Thymus (tissue), 11 donors: ENCODE measurements around the gene STON2. TPM values are rescaled to one million over a fixed set of nuclear protein-coding genes. Genes with fewer than 3 reads are reported as not detected.

Source experiments
- DNase-seq, 9 donors: peaks; one replicate each; pipeline ENCODE4 v3.0.0-alpha.2; 2013; ENCODE audit warnings: low spot score in 9 of 9, low read depth in 6 of 9, missing footprints in 1 of 9
- H3K27ac ChIP-seq, 2 donors: one replicate each; pipeline ENCODE4 v1.5.1; 2013; ENCODE audit warnings: control low read depth in 1 of 2, low read depth in 1 of 2, low read length in 1 of 2, mild to moderate bottlenecking in 1 of 2, moderate library complexity in 1 of 2
- H3K27me3 ChIP-seq, 2 donors: one replicate each; pipeline ENCODE4 v1.5.1; 2013; ENCODE audit warnings: low read length in 1 of 2; ENCODE audit not compliant: control insufficient read depth in 2 of 2, insufficient read depth in 1 of 2
- H3K36me3 ChIP-seq, 2 donors: one replicate each; pipeline ENCODE4 v1.5.1; 2013; ENCODE audit warnings: low read length in 1 of 2, mild to moderate bottlenecking in 1 of 2, moderate library complexity in 1 of 2; ENCODE audit not compliant: control insufficient read depth in 2 of 2, insufficient read depth in 2 of 2
- H3K4me1 ChIP-seq, 2 donors: one replicate each; pipeline ENCODE4 v1.5.1; 2013; ENCODE audit warnings: low read length in 2 of 2; ENCODE audit not compliant: control insufficient read depth in 2 of 2, insufficient read depth in 2 of 2
- H3K4me3 ChIP-seq, 2 donors: one replicate each; pipeline ENCODE4 v1.5.1; 2013; ENCODE audit warnings: low read length in 2 of 2, control low read depth in 1 of 2, mild to moderate bottlenecking in 1 of 2
- H3K9me3 ChIP-seq, 2 donors: one replicate each; pipeline ENCODE4 v1.5.1; 2013; ENCODE audit warnings: low read length in 1 of 2, mild to moderate bottlenecking in 1 of 2; ENCODE audit not compliant: control insufficient read depth in 2 of 2, insufficient read depth in 1 of 2
- WGBS: extraction: QIAGEN DNeasy Blood & Tissue Kit; methylation state at CpG from one replicate; pipeline ENCODE4 v1.1.7; 2013; 5-methylcytosine and 5-hydroxymethylcytosine counted together
- polyA plus RNA-seq: library from polyadenylated mRNA; stranded (reverse); fragments of 200-250 nt; gene quantifications from one replicate; pipeline ENCODE4 v1.2.3, GENCODE V29; 2013
- total RNA-seq: library from RNA; stranded (reverse); fragments of 120-200 nt; gene quantifications from one replicate; pipeline ENCODE4 v1.2.4, GENCODE V29; 2013
- donor health status: healthy.

The STON2 gene
- total and polyA plus RNA-seq, 2 donors: 5.4 to 6.1 TPM

- no peak overlapping the region for H3K27ac ChIP-seq
Measured at GRCh38 chr14:81367563-81367962, 32.6 kb downstream of the STON2 start.

GRCh38 chr14:81366884-81367283 lies 33.2 kb downstream of the STON2 start:
- H3K27ac ChIP-seq: no peak overlapping the region
- H3K36me3 ChIP-seq: no peaks in the 10 kb centered on the region
- no peak overlapping the region for H3K4me3 ChIP-seq
- no peaks in the 10 kb centered on the region for H3K4me1 ChIP-seq
- no peaks in the 10 kb centered on the region for H3K27me3 ChIP-seq
- H3K9me3 ChIP-seq: no peaks in the 10 kb centered on the region
- 97% methylated on average over 7 of the region's 7 CpGs for WGBS
- DNase-seq: no peak

More at GRCh38 chr14:81367563-81367962, 32.6 kb downstream of the STON2 start:
- Histone ChIP-seq H3K27me3 (no peaks in the 10 kb centered on the region), H3K4me3 (no peak overlapping the region), H3K9me3 (no peaks in the 10 kb centered on the region), H3K36me3 (no peaks in the 10 kb centered on the region), H3K4me1 (no peaks in the 10 kb centered on the region)
- DNase-seq: no peak
- 98% methylated on average over 4 of the region's 4 CpGs for WGBS

GRCh38 chr14:81366214-81366613 lies 33.9 kb downstream of the STON2 start:
- WGBS: 77% methylated on average over 6 of the region's 6 CpGs
- Histone ChIP-seq H3K9me3 (no peaks in the 10 kb centered on the region), H3K27ac (no peak overlapping the region), H3K36me3 (no peaks in the 10 kb centered on the region), H3K27me3 (no peaks in the 10 kb centered on the region), H3K4me1 (no peaks in the 10 kb centered on the region), H3K4me3 (no peak overlapping the region)
- no peak for DNase-seq

GRCh38 chr14:81363746-81364378 lies 36.3 kb downstream of the STON2 start:
- H3K27ac ChIP-seq: no peak overlapping the region

GRCh38 chr14:81353691-81354323 lies 46.3 kb downstream of the STON2 start:
- H3K27me3 ChIP-seq: no peaks in the 10 kb centered on the region
- H3K27ac ChIP-seq: no peak overlapping the region
- DNase-seq: no peak
- H3K4me1 ChIP-seq: no peaks in the 10 kb centered on the region
- WGBS: 78% methylated on average over 5 of the region's 5 CpGs
- H3K4me3 ChIP-seq: no peak overlapping the region
- H3K36me3 ChIP-seq: no peaks in the 10 kb centered on the region
- H3K9me3 ChIP-seq: no peaks in the 10 kb centered on the region

More at GRCh38 chr14:81363746-81364378, 36.3 kb downstream of the STON2 start:
- Histone ChIP-seq H3K27me3 (no peaks in the 10 kb centered on the region), H3K4me1 (no peaks in the 10 kb centered on the region), H3K9me3 (no peaks in the 10 kb centered on the region), H3K36me3 (no peaks in the 10 kb centered on the region), H3K4me3 (no peak overlapping the region)
- WGBS: 92% methylated on average over 4 of the region's 4 CpGs
- DNase-seq: no peak

DNA sequence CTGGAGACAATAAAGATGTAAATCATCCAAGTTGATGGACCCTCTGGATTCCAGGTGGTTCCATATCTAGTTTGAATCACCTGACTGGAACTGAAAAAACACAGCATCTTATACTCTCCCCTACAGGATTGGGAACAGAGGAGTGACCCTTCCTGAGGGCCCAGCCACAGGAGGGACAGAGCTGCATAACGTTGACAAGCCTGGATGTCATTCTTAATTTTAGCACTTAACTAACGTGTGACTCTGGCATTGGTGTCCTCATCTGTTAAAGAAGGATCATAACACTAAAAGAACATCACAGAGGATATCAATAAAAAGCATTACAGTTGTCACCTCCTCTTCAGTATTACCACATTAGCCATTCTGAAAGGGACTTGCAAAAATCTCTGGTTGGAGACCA lies 47.7 kb downstream of the STON2 start:
- no peak for DNase-seq
- Histone ChIP-seq H3K4me1 (no peaks in the 10 kb centered on the region), H3K27ac (no peak overlapping the region), H3K27me3 (no peaks in the 10 kb centered on the region), H3K9me3 (no peaks in the 10 kb centered on the region), H3K36me3 (no peaks in the 10 kb centered on the region), H3K4me3 (no peak overlapping the region)
- 96% methylated on average over 2 of the region's 2 CpGs for WGBS

DNA sequence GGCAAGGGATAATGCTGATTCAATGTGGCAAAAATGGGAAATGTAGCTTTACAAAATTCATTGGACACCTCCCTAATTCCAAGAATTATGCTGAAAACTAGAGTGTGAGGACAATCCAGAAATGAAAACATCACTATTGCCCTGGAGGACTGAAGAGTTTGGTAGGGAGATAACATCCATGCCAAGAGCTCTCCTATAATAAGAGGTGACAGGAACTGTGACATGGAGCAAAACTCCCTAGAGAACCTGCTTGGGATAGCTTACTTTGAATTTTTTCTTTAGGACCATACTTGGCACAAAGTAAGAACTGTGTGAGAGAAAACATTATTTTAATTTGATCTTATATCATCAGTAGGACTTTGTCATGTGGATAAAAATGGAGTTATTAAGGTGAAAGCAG lies 48.9 kb downstream of the STON2 start:
- no peak overlapping the region for H3K4me3 ChIP-seq
- no peak overlapping the region for H3K27ac ChIP-seq
- no peaks in the 10 kb centered on the region for H3K9me3 ChIP-seq
- H3K4me1 ChIP-seq: no peaks in the 10 kb centered on the region
- H3K27me3 ChIP-seq: no peaks in the 10 kb centered on the region
- no peaks in the 10 kb centered on the region for H3K36me3 ChIP-seq
- DNase-seq: no peak

- no peak for DNase-seq
- no peaks in the 10 kb centered on the region for H3K4me1 ChIP-seq
- no peaks in the 10 kb centered on the region for H3K27me3 ChIP-seq
- no peak overlapping the region for H3K4me3 ChIP-seq
- WGBS: 91% methylated on average over 5 of the region's 5 CpGs
- no peaks in the 10 kb centered on the region for H3K9me3 ChIP-seq
- H3K27ac ChIP-seq: no peak overlapping the region
- no peaks in the 10 kb centered on the region for H3K36me3 ChIP-seq
Measured at GRCh38 chr14:81350344-81351130, 49.6 kb downstream of the STON2 start.

- no peak for DNase-seq
- Histone ChIP-seq H3K9me3 (no peaks in the 10 kb centered on the region), H3K36me3 (no peaks in the 10 kb centered on the region), H3K27me3 (no peaks in the 10 kb centered on the region), H3K4me3 (no peak overlapping the region), H3K4me1 (no peaks in the 10 kb centered on the region), H3K27ac (no peak overlapping the region)
- 61% methylated on average over 2 of the region's 2 CpGs for WGBS
Measured at GRCh38 chr14:81348061-81348460, 52.1 kb downstream of the STON2 start.
